ENCODE results near the gene SRPK2.

SRPK2 gene

DNA sequence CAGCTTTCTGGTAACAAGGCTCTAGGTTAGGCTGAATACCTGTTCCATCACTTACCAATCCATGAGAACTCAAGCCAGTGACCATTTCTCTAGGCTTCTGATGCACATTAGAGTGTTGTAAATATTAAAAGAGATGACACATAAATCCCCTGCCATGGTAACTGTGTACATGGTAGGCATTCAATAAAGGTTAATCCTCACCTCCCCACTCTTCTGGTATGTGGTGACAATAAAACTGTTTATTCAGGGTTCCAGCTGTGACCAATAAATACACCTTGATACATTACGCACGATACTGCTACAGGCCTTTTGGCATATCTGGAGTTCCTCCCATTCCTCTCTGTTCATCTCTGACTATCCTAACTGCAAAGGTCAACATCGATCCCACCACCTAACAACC is 171.9 kb downstream of the SRPK2 start:
- Histone ChIP-seq H3K27ac (ENCODE audit: low read depth, low read length) (no peak overlapping the region), H3K36me3 (ENCODE audit: control insufficient read depth, insufficient read depth, low read length) (no peaks in the 10 kb centered on the region), H3K4me3 (ENCODE audit: low read length) (no peak overlapping the region), H3K27me3 (ENCODE audit: control insufficient read depth, insufficient read depth, low read length) (no peaks in the 10 kb centered on the region), H3K4me1 (ENCODE audit: control insufficient read depth, insufficient read depth, low read length) (peaks cover 6% of the 10 kb centered on the region), H3K9ac (ENCODE audit: low read length) (no peak overlapping the region)

DNA sequence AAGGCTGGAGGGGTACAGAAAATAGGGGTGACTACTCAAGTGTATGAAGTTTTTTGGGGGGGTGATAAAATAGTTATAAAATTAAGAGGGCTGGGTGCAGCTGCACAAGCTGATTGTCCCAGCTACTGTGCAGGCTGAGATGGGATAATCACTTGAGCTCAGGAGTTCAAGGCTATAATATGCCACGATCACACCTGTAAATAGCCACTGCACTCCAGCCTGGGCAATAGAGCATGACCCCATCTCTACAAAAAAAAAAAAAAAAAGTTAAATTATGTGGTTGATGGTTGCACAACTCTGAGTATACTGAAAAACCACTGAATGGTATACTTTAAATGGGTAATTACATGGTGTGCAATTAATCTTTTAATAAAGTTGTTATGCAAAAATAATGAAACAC is 172.9 kb downstream of the SRPK2 start:
- H3K36me3 ChIP-seq (ENCODE audit: control insufficient read depth, insufficient read depth, low read length) = no peaks in the 10 kb centered on the region
- H3K27ac ChIP-seq (ENCODE audit: low read depth, low read length) = no peak overlapping the region
- no peak overlapping the region for H3K4me3 ChIP-seq (ENCODE audit: low read length)
- H3K4me1 ChIP-seq (ENCODE audit: control insufficient read depth, insufficient read depth, low read length) = peaks cover 6% of the 10 kb centered on the region
- no peaks in the 10 kb centered on the region for H3K27me3 ChIP-seq (ENCODE audit: control insufficient read depth, insufficient read depth, low read length)
- H3K9ac ChIP-seq (ENCODE audit: low read length) = no peak overlapping the region

DNA sequence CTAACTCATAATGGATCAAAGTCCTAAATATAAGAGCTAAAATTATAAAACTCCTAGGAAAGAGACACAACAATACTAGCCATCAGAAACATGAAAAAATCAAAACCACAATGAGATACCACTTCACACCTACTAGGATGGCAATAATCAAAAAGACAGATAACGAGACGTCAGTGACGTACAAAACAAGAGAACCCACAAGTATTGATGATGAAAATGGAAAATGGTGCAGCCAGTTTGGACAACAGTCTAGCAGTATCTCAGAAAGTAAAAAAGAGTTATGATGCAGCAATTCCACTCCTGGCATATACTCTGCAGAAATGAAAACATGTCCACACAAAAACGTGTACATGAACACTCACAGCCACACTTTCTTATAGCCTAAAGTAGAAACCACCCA is 173.5 kb downstream of the SRPK2 start:
- no peak overlapping the region for H3K9ac ChIP-seq (ENCODE audit: low read length)

DNA sequence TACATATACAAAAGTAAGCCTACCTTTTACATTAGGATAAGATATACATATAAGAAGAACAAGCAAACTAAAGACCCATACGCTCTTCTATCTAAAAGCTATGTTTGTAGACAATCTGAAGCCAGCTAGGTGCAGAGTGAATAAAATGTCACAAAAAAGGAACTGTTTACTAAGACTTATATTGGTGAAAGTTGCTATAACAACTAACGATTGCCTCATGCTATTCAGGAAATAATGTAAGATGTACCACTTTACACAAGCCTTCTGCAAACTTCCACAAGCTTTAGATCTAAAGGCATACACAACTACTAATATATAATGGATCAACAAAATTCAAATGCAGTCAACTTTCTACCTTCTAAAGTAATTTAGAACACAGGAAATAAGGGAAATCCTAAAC is 175.1 kb downstream of the SRPK2 start:
- Histone ChIP-seq H3K27ac (ENCODE audit: low read depth, low read length) (no peak overlapping the region), H3K9ac (ENCODE audit: low read length) (no peak overlapping the region), H3K36me3 (ENCODE audit: control insufficient read depth, insufficient read depth, low read length) (no peaks in the 10 kb centered on the region), H3K4me3 (ENCODE audit: low read length) (no peak overlapping the region), H3K4me1 (ENCODE audit: control insufficient read depth, insufficient read depth, low read length) (peaks cover 4% of the 10 kb centered on the region), H3K27me3 (ENCODE audit: control insufficient read depth, insufficient read depth, low read length) (no peaks in the 10 kb centered on the region)

More for the DNA sequence above, 173.5 kb downstream of the SRPK2 start:
- peaks cover 6% of the 10 kb centered on the region for H3K4me1 ChIP-seq (ENCODE audit: control insufficient read depth, insufficient read depth, low read length)
- H3K4me3 ChIP-seq (ENCODE audit: low read length) = no peak overlapping the region
- no peaks in the 10 kb centered on the region for H3K27me3 ChIP-seq (ENCODE audit: control insufficient read depth, insufficient read depth, low read length)
- no peaks in the 10 kb centered on the region for H3K36me3 ChIP-seq (ENCODE audit: control insufficient read depth, insufficient read depth, low read length)
- no peak overlapping the region for H3K27ac ChIP-seq (ENCODE audit: low read depth, low read length)

DNA sequence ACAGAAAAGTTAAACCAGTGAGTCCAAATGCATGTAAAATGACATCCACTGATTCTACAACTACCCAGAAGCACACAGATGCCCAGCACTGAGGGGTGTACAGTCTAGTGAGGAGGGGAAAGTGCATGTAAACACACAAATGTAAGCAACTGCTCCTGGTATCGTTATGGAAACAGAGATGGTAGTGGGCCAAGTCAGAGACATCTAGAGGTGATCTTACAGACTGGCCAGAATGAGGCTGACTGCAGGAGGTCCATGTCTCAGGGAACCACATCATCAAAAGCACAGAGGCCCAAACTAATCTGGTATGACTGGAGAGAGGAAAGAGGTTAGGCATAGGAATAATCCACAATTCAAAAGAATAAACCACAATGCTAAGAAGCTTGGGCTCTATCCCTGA is 176.5 kb downstream of the SRPK2 start:
- peaks cover 2% of the 10 kb centered on the region for H3K4me1 ChIP-seq (ENCODE audit: control insufficient read depth, insufficient read depth, low read length)
- H3K27me3 ChIP-seq (ENCODE audit: control insufficient read depth, insufficient read depth, low read length) = no peaks in the 10 kb centered on the region
- H3K27ac ChIP-seq (ENCODE audit: low read depth, low read length) = no peak overlapping the region
- no peak overlapping the region for H3K9ac ChIP-seq (ENCODE audit: low read length)
- H3K36me3 ChIP-seq (ENCODE audit: control insufficient read depth, insufficient read depth, low read length) = no peaks in the 10 kb centered on the region
- H3K4me3 ChIP-seq (ENCODE audit: low read length) = no peak overlapping the region

DNA sequence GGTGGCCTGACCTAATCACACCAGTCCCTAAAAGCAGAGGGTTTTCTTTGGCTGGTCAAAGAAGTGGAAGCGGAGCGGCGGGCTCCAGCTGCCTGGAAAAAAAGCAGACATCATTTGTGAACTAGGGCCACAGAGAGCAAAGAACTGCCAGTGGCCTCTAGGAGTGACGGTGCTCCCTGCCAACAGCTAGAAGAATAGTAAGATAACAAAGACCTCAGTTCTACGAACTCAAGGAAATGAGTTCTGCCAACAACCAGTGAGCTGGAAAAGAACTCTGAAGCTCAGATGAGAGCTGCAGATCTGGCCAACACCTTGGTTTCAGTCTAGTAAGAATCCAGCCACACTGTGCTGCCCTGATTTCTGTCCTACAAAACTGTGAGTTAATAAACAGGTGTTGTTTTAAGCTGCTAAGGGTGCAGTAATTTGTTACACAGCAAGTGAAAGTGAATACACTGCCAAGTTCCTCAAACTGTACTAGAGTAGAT is 178.0 kb downstream of the SRPK2 start:
- Histone ChIP-seq H3K4me1 (ENCODE audit: control insufficient read depth, insufficient read depth, low read length) (peaks cover 2% of the 10 kb centered on the region), H3K36me3 (ENCODE audit: control insufficient read depth, insufficient read depth, low read length) (no peaks in the 10 kb centered on the region), H3K27me3 (ENCODE audit: control insufficient read depth, insufficient read depth, low read length) (no peaks in the 10 kb centered on the region), H3K4me3 (ENCODE audit: low read length) (no peak overlapping the region), H3K27ac (ENCODE audit: low read depth, low read length) (no peak overlapping the region), H3K9ac (ENCODE audit: low read length) (no peak overlapping the region)

DNA sequence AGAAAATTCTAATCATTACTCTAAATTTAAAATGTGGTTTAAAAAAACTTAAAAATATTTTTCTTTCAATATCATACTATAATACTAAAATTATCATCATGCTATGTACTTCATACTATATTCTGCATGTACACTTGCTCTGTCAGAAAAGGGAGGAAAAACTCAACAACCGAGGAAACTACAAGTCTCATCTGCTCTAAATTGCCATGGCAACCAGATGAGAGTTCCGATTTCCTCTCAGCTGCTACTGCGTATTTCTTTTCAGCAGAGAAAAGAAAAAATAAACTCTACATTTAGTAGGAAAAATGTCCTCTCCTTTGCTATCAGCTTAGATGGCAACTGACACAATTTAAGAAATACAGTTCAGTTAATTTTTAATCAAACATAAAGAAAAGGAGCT is 178.9 kb downstream of the SRPK2 start:
- Histone ChIP-seq H3K36me3 (ENCODE audit: control insufficient read depth, insufficient read depth, low read length) (peaks cover 1% of the 10 kb centered on the region), H3K27ac (ENCODE audit: low read depth, low read length) (no peak overlapping the region), H3K4me1 (ENCODE audit: control insufficient read depth, insufficient read depth, low read length) (peaks cover 2% of the 10 kb centered on the region)

DNA sequence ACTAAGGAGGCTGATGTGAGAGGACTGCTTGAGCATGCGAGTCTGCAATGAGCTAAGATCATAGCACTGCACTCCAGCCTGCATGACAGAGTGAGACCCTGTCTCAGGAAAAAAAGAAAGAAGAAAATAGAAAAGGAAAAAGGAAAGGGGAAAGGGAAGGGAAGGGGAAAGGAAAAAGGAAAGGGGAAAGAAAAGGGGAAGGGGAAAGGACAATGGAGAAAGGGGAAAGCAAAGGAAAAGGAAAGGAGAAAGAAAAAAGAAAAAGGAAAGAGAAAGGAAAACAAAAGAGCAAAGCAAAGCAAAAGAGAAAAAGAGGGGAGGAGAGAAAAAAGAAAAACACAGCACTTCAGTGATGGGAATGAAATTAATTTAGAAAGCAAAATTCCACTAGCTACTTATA is 179.3 kb downstream of the SRPK2 start:
- Histone ChIP-seq H3K4me1 (ENCODE audit: control insufficient read depth, insufficient read depth, low read length) (peaks cover 2% of the 10 kb centered on the region), H3K36me3 (ENCODE audit: control insufficient read depth, insufficient read depth, low read length) (peaks cover 3% of the 10 kb centered on the region), H3K27me3 (ENCODE audit: control insufficient read depth, insufficient read depth, low read length) (no peaks in the 10 kb centered on the region), H3K9ac (ENCODE audit: low read length) (no peak overlapping the region), H3K27ac (ENCODE audit: low read depth, low read length) (no peak overlapping the region), H3K4me3 (ENCODE audit: low read length) (no peak overlapping the region)

More for the DNA sequence above, 178.9 kb downstream of the SRPK2 start:
- Histone ChIP-seq H3K4me3 (ENCODE audit: low read length) (no peak overlapping the region), H3K9ac (ENCODE audit: low read length) (no peak overlapping the region), H3K27me3 (ENCODE audit: control insufficient read depth, insufficient read depth, low read length) (no peaks in the 10 kb centered on the region)

DNA sequence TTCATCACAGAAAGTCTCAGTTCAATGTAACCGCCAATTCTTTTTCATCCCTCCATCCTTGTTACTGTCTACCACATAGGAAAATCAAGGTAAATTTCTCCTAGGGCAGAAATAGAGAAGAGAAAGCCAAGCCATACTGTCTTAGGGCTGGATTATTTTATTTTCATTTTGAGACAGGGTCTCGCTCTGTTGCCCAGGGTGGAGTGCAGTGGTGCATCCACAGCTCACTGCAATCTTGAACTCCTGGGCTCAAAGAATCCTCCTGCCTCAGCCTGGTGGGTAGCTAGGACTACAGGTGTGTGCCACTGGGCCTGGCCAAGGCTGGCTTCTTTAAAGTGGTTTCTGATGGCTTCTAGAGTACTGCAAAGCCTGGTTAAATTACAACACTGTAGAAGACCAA is 181.7 kb downstream of the SRPK2 start:
- Histone ChIP-seq H3K4me1 (ENCODE audit: control insufficient read depth, insufficient read depth, low read length) (no peaks in the 10 kb centered on the region), H3K27ac (ENCODE audit: low read depth, low read length) (no peak overlapping the region), H3K27me3 (ENCODE audit: control insufficient read depth, insufficient read depth, low read length) (no peaks in the 10 kb centered on the region), H3K4me3 (ENCODE audit: low read length) (no peak overlapping the region), H3K36me3 (ENCODE audit: control insufficient read depth, insufficient read depth, low read length) (peaks cover 3% of the 10 kb centered on the region), H3K9ac (ENCODE audit: low read length) (no peak overlapping the region)

DNA sequence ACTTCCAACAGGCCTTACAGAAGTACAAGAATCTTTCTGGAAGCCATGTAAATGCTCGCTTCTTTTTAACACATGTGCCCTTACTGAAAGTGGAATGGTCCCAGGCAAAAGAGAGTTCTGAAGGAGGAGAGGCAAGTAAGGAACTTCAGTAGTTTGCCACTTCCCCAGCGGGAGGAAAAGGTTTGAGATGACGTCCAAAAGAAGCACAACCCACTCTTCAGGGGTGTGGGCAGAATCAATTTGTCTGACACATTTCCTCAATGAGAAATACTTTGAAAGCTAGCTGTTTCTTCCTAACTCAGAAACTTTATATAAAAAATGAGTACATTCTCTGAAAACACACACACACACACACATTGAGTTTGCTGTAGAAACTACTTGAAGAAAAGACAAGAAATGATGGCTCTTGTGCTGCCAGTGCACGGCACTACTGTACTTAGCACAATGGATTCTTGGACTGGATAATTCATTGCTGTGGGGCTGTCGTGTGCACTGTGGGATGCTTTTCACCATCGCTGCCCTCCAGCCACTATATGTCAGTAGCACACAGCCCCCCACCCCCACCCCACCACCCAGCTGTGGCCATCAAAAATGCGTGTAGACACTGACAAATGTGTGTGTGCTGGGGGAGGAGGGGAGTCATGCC is 183.0 kb downstream of the SRPK2 start:
- peaks cover 3% of the 10 kb centered on the region for H3K36me3 ChIP-seq (ENCODE audit: control insufficient read depth, insufficient read depth, low read length)
- H3K27ac ChIP-seq (ENCODE audit: low read depth, low read length) = no peak overlapping the region
- H3K27me3 ChIP-seq (ENCODE audit: control insufficient read depth, insufficient read depth, low read length) = no peaks in the 10 kb centered on the region
- H3K4me3 ChIP-seq (ENCODE audit: low read length) = no peak overlapping the region
- no peaks in the 10 kb centered on the region for H3K4me1 ChIP-seq (ENCODE audit: control insufficient read depth, insufficient read depth, low read length)
- H3K9ac ChIP-seq (ENCODE audit: low read length) = no peak overlapping the region

DNA sequence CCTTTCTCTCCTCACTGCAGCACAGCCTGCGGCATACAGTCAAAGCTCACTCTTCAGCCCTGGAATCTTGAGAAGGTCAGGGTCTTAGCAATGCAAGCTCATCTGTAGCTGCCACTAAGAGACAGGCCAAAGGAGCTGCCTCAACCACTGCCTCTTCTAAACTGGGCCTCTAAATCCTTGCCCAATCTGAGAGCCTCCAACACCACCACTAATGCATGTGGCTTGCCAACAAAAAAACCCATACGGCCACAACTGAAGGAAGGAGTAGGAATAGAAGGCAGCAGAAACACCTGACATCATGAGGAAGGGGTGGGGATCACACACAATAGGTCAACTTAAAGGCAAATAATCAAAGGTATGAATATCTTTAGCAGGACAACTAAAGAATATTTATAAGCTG is 183.8 kb downstream of the SRPK2 start:
- no peaks in the 10 kb centered on the region for H3K27me3 ChIP-seq (ENCODE audit: control insufficient read depth, insufficient read depth, low read length)
- H3K4me3 ChIP-seq (ENCODE audit: low read length) = no peak overlapping the region
- H3K36me3 ChIP-seq (ENCODE audit: control insufficient read depth, insufficient read depth, low read length) = peaks cover 3% of the 10 kb centered on the region
- no peak overlapping the region for H3K9ac ChIP-seq (ENCODE audit: low read length)
- no peaks in the 10 kb centered on the region for H3K4me1 ChIP-seq (ENCODE audit: control insufficient read depth, insufficient read depth, low read length)
- no peak overlapping the region for H3K27ac ChIP-seq (ENCODE audit: low read depth, low read length)

DNA sequence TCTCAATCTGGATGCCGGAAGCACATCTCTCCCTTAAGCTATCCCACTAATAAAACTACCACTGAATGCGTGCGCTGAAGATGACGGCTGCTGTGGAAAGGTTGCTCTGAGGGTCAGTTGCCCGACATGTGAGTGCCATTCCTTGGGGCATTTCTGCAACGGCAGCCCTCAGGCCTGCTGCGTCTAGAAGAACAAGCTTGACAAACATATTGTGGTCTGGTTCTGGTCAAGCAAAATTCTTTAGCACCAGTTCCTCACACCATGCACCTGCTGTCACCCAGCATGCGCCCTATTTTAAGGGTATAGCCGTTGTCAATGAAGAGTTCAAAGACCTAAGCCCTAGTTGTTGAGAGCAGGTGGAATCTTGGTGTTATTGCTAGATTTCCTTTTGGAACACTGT is 184.2 kb downstream of the SRPK2 start:
- no peak overlapping the region for H3K4me3 ChIP-seq (ENCODE audit: low read length)
- H3K36me3 ChIP-seq (ENCODE audit: control insufficient read depth, insufficient read depth, low read length) = peaks cover 3% of the 10 kb centered on the region
- no peak overlapping the region for H3K9ac ChIP-seq (ENCODE audit: low read length)
- H3K27ac ChIP-seq (ENCODE audit: low read depth, low read length) = no peak overlapping the region
- no peaks in the 10 kb centered on the region for H3K4me1 ChIP-seq (ENCODE audit: control insufficient read depth, insufficient read depth, low read length)
- H3K27me3 ChIP-seq (ENCODE audit: control insufficient read depth, insufficient read depth, low read length) = no peaks in the 10 kb centered on the region

DNA sequence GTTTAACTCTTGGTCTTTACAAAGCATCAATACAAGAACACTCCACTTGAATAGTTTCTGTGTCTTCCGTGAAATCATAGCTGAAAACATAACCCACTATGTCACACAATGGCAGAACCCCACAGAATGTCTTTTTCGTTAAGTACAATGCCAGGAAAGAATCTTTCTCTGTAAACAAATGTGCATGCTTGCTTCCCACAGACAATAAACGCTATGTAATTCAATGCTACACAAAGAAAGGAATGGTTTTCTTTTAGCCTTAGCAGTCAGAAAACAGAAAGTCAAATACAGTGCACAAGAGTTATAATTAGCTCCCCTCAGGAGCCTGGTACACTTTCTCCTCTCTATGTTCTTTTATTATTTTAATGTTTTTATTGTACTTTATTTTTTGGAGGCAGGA is 186.1 kb downstream of the SRPK2 start:
- no peak overlapping the region for H3K27ac ChIP-seq (ENCODE audit: low read depth, low read length)
- no peaks in the 10 kb centered on the region for H3K4me1 ChIP-seq (ENCODE audit: control insufficient read depth, insufficient read depth, low read length)
- peaks cover 3% of the 10 kb centered on the region for H3K36me3 ChIP-seq (ENCODE audit: control insufficient read depth, insufficient read depth, low read length)
- no peak overlapping the region for H3K9ac ChIP-seq (ENCODE audit: low read length)
- H3K4me3 ChIP-seq (ENCODE audit: low read length) = no peak overlapping the region
- H3K27me3 ChIP-seq (ENCODE audit: control insufficient read depth, insufficient read depth, low read length) = no peaks in the 10 kb centered on the region
